Adrenal gland (tissue), 12 donors: ENCODE measurements around the gene TBATA. TPM values are rescaled to one million over a fixed set of nuclear protein-coding genes. Genes with fewer than 3 reads are reported as not detected.

Experiments used
- DNase-seq, 7 donors: peaks; one replicate each; pipeline ENCODE4 v3.0.0-alpha.2; 2019 to 2020
- H3K27ac ChIP-seq, 5 donors: fragments of 200-600 bp; sonication (generic) in 4 of 5; 1 replicate in 3 of 5; 2 replicates in 2 of 5; pipeline versions ENCODE4 v1.5.1 to v1.8.0; 2016 to 2020; ENCODE audit warnings: mild to moderate bottlenecking in 1 of 5
- H3K27me3 ChIP-seq: fragments of 200-600 bp; 2 replicates; pipeline ENCODE4 v1.8.0; 2021
- H3K36me3 ChIP-seq, 2 donors: fragments of 200-600 bp; replicated peaks in 1 of 2; 1 replicate in 1 of 2; 2 replicates in 1 of 2; pipeline versions ENCODE4 v1.5.1 to v1.8.0; 2018 to 2022
- H3K4me1 ChIP-seq, 2 donors: fragments of 200-600 bp; replicated peaks in 1 of 2; 1 replicate in 1 of 2; 2 replicates in 1 of 2; pipeline versions ENCODE4 v1.5.1 to v1.8.0; 2018 to 2021
- H3K4me3 ChIP-seq, 4 donors: fragments of 200-600 bp; sonication (generic) in 3 of 4; one replicate each; pipeline ENCODE4 v1.5.1; 2016 to 2018
- H3K9me3 ChIP-seq, 3 donors: fragments of 200-600 bp; sonication (generic) in 1 of 3; replicated peaks in 1 of 3; 1 replicate in 2 of 3; 2 replicates in 1 of 3; pipeline versions ENCODE4 v1.5.1 to v1.8.0; 2016 to 2021
- POLR2A ChIP-seq, 2 donors: fragments of 450-650 bp; IDR thresholded peaks; one replicate each; pipeline ENCODE4 v1.6.1; 2017; ENCODE audit warnings: antibody characterized with exemption in 2 of 2, mild to moderate bottlenecking in 2 of 2, moderate library complexity in 1 of 2
- WGBS, 4 donors: extraction: QIAGEN DNeasy Blood & Tissue Kit in 2 of 4; methylation state at CpG; one replicate each; pipeline versions ENCODE4 v1.1.5 to v1.1.7; 2013 to 2017; 5-methylcytosine and 5-hydroxymethylcytosine counted together
- intact Hi-C, 2 donors: fragments of 100-400 bp; cut with DNase I; formaldehyde crosslinking; loops; one replicate each; pipeline versions ENCODE4 v1.14.1 to v1.15.0; 2022 to 2023
- polyA plus RNA-seq, 3 donors: library from polyadenylated mRNA; stranded (reverse); fragments of 200-250 nt in 2 of 3; fragments of 350-450 nt in 1 of 3; fragmentation: Illumina TruSeq in 1 of 3; extraction: RNeasy Lipid Tissue Mini Kit (QIAGEN cat#74804) in 1 of 3; gene quantifications; one replicate each; pipeline ENCODE4 v1.2.3, GENCODE V29; 2013 to 2014
- total RNA-seq, 9 donors: library from RNA; depleted of rRNA in 4 of 9; stranded (reverse); fragments of >200 nt in 4 of 9; fragments of 120-200 nt in 1 of 9; fragmentation: NEBNext Ultra II Directional in 1 of 9; extraction: Animal tissue kit (Norgen Biotek cat#: 25700) in 1 of 9; gene quantifications; one replicate each; pipeline versions ENCODE4 v1.1.0 to v1.2.4, GENCODE V29; 2013 to 2023
- TF ChIP-seq, protein P1 (sequence below), 6 experiments: fragments of 450-650 bp in 4 of 6; fragments of 200-600 bp in 2 of 6; sonication (generic) in 1 of 6; IDR thresholded peaks; 1 replicate in 5 of 6; 2 replicates in 1 of 6; pipeline versions ENCODE4 v1.5.1 to v1.8.0; 2016 to 2021; ENCODE audit warnings: antibody characterized with exemption in 6 of 6, mild to moderate bottlenecking in 2 of 6, moderate library complexity in 1 of 6
- donor health status: healthy with polysubstance abuse.
- donor health status: Bipolar disorder and iron deficiency.
- donor health status: DM: yes; HTN: yes; CAD: no.
- donor health status: DM: no; HTN: no; CAD: no.
- donor health status: DM: no; HTN: no; CAD: no.
- donor health status: DM: yes; HTN: yes; CAD: no.

The TBATA gene
- total and polyA plus RNA-seq, 12 donors = 0.17 TPM; not detected in 11

DNA sequence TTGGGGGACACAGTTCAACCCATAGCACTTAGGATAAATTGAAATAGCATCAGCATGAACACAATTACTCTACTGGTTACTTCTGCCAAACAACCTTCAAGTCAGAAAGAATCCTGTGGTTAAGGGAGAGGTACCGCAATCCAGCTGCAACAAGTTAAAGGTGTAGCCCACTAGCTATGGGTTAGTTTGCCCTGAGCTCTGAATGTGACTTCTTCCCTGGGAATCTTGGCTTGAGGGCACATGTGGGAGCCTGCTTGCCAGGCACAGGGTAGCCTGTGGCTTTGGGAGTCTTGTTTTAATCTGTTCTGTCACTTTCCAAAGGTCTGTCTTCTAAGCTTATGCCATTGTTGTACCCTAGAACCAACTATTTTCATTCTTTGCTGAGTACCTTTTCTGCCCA is 21.7 kb upstream of the TBATA start:
- Histone ChIP-seq H3K27ac (no peak overlapping the region), H3K9me3 (no peaks in the 10 kb centered on the region), H3K4me1 (no peaks in the 10 kb centered on the region), H3K27me3 (no peaks in the 10 kb centered on the region), H3K36me3 (no peaks in the 10 kb centered on the region), H3K4me3 (no peak overlapping the region)
- intact Hi-C loops = no loop called here
- no peak for DNase-seq
- TF ChIP-seq POLR2A (IDR thresholded peaks at IDR 0.05) = no peak
- TF ChIP-seq, protein P1, sequence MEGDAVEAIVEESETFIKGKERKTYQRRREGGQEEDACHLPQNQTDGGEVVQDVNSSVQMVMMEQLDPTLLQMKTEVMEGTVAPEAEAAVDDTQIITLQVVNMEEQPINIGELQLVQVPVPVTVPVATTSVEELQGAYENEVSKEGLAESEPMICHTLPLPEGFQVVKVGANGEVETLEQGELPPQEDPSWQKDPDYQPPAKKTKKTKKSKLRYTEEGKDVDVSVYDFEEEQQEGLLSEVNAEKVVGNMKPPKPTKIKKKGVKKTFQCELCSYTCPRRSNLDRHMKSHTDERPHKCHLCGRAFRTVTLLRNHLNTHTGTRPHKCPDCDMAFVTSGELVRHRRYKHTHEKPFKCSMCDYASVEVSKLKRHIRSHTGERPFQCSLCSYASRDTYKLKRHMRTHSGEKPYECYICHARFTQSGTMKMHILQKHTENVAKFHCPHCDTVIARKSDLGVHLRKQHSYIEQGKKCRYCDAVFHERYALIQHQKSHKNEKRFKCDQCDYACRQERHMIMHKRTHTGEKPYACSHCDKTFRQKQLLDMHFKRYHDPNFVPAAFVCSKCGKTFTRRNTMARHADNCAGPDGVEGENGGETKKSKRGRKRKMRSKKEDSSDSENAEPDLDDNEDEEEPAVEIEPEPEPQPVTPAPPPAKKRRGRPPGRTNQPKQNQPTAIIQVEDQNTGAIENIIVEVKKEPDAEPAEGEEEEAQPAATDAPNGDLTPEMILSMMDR (IDR thresholded peaks at IDR 0.05) = no peak
- 87 to 100% (median 94%) methylated on average over 1 of the region's 1 CpG for WGBS, 4 donors

DNA sequence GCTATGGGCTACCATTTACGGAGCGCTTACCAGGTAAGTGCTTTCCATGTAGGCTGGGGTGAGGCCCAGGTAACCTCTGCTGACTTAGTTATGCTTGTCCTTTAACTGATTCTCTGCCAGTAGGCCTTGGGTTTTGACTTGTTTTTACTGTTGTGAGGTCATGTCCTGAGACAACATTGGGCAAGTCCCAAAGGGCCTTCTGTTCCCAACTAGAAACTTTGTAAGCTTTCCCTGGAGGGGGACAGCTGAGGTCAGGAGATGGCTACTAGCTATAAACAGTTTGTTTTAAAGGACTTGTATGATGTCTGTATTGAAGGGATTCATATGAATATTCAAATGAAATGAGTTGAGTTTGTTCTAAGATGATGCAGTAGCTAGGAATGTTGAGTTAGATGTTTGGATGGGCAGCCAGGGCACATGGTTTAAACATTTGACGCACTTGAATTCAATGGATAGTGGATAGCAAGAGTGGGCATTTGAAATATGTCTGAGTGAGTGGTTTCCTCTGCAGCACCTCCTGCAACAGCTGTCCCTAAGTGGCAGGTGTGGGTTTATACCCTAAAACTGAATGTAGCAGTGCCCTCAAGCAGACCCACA is 20.5 kb upstream of the TBATA start:
- Histone ChIP-seq H3K4me1 (no peaks in the 10 kb centered on the region), H3K27ac (no peak overlapping the region), H3K36me3 (no peaks in the 10 kb centered on the region), H3K27me3 (no peaks in the 10 kb centered on the region), H3K4me3 (no peak overlapping the region), H3K9me3 (no peaks in the 10 kb centered on the region)
- 94 to 96% (median 95%) methylated on average over 3 of the region's 3 CpGs for WGBS, 4 donors
- no peak for DNase-seq
- intact Hi-C loops = no loop called here
- TF ChIP-seq, protein P1 (IDR thresholded peaks at IDR 0.05) = no peak

DNA sequence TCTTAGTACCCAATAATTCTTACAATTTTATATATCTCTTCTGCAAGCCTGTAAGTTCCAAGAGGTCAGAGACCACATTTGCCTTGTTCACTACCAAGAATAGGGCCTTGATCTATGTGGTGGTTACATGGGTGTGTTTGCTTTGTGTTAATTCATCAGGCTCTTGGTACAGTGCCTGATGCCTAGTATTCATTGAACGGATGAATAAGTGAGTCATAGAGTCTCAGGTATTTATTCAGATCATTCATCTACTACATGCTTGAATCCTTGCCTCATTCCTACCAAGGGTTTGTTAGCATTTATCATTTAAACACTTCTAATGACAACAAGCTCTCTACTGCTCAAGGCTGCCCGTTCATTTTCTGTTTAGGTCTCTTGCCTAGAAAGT is 19.2 kb upstream of the TBATA start:
- intact Hi-C loops = no loop called here
- Histone ChIP-seq H3K27me3 (no peaks in the 10 kb centered on the region), H3K27ac (no peak overlapping the region), H3K36me3 (no peaks in the 10 kb centered on the region), H3K4me1 (no peaks in the 10 kb centered on the region), H3K4me3 (no peak overlapping the region), H3K9me3 (no peaks in the 10 kb centered on the region)
- WGBS, 4 donors = 36 to 66% (median 45%) methylated on average over 2 of the region's 2 CpGs
- no peak for DNase-seq
- no peak for TF ChIP-seq POLR2A (IDR thresholded peaks at IDR 0.05)
- TF ChIP-seq, protein P1 (IDR thresholded peaks at IDR 0.05) = no peak

DNA sequence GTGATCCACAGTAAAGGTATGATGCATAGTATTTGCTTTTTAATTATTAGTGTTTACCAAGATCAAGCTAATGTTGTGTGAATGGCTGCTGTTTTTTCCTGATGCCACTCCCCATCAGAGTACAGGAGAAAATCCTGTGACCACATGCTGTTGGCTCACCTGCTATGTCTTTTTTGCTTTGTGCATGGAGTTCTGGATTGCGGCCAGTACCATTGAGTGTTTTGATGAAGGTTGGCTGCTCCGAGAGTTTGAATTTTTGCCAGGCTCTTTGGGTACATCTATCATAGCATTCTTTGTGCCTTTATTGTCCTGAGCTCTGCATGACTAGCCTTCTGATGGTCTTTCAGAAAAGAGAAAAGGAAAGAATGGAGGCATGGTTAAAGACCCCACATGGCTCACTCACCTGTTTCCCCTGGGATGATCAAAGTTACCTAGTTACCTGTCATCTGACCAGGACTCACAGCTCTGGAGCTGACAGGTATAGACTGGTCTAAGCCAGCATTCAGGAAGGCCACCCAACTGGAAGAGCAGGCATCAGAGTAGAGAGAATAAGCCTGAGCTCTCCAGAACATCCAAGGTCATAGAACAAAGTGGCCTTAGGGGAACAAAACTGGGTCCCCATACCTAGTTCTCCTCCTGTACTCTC is 18.7 kb upstream of the TBATA start:
- no peaks in the 10 kb centered on the region for H3K27me3 ChIP-seq
- no peaks in the 10 kb centered on the region for H3K9me3 ChIP-seq
- intact Hi-C loops = no loop called here
- no peak overlapping the region for H3K27ac ChIP-seq
- no peaks in the 10 kb centered on the region for H3K4me1 ChIP-seq
- 51 to 63% (median 55%) methylated on average over 2 of the region's 2 CpGs for WGBS, 4 donors
- TF ChIP-seq POLR2A (IDR thresholded peaks at IDR 0.05) = no peak
- TF ChIP-seq, protein P1 (IDR thresholded peaks at IDR 0.05) = no peak
- H3K36me3 ChIP-seq = no peaks in the 10 kb centered on the region
- no peak overlapping the region for H3K4me3 ChIP-seq
- peak in 1 of 7 donors; percentile 16 for DNase-seq
